ENCODE data around the gene TEX28.

- TF ChIP-seq TEAD4 (IDR thresholded peaks at IDR 0.05) (no peak), NFIC (IDR thresholded peaks at IDR 0.05) (no peak), EP300 (IDR thresholded peaks at IDR 0.05; ENCODE audit: borderline replicate concordance) (no peak), RAD21 (IDR thresholded peaks at IDR 0.05; ENCODE audit: low read depth) (peak; percentile 47; the same call in 1 of the 2 replicates), MAX (IDR thresholded peaks at IDR 0.05) (no peak), TAF1 (IDR thresholded peaks at IDR 0.05; ENCODE audit: low read depth) (no peak), CEBPB (IDR thresholded peaks at IDR 0.05) (no peak), TCF12 (IDR thresholded peaks at IDR 0.05; ENCODE audit: low read depth) (no peak)
- TF ChIP-seq, protein P1, sequence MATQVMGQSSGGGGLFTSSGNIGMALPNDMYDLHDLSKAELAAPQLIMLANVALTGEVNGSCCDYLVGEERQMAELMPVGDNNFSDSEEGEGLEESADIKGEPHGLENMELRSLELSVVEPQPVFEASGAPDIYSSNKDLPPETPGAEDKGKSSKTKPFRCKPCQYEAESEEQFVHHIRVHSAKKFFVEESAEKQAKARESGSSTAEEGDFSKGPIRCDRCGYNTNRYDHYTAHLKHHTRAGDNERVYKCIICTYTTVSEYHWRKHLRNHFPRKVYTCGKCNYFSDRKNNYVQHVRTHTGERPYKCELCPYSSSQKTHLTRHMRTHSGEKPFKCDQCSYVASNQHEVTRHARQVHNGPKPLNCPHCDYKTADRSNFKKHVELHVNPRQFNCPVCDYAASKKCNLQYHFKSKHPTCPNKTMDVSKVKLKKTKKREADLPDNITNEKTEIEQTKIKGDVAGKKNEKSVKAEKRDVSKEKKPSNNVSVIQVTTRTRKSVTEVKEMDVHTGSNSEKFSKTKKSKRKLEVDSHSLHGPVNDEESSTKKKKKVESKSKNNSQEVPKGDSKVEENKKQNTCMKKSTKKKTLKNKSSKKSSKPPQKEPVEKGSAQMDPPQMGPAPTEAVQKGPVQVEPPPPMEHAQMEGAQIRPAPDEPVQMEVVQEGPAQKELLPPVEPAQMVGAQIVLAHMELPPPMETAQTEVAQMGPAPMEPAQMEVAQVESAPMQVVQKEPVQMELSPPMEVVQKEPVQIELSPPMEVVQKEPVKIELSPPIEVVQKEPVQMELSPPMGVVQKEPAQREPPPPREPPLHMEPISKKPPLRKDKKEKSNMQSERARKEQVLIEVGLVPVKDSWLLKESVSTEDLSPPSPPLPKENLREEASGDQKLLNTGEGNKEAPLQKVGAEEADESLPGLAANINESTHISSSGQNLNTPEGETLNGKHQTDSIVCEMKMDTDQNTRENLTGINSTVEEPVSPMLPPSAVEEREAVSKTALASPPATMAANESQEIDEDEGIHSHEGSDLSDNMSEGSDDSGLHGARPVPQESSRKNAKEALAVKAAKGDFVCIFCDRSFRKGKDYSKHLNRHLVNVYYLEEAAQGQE (IDR thresholded peaks at IDR 0.05; ENCODE audit: low read depth) = no peak
These were observed 13.4 kb upstream of the TEX28 start for GRCh38 chrX:154308108-154308946.

Measured in Ishikawa (cell line).